Neural cell (in vitro differentiated cells): ENCODE measurements around the gene SLC66A2. TPM values are rescaled to one million over a fixed set of nuclear protein-coding genes. Genes with fewer than 3 reads are reported as not detected.

Source experiments
- H2AFZ ChIP-seq: fragments of 200-600, 300-800 bp; sonication (generic), shearing (Covaris generic); 2 replicates; pipeline ENCODE4 v1.6.0; 2014; ENCODE audit warnings: low read depth, mild to moderate bottlenecking, antibody characterized with exemption, low read length, moderate library complexity
- H3F3A ChIP-seq: fragments of 200-600 bp; shearing (Covaris generic); 2 replicates; pipeline ENCODE4 v1.6.1; 2016; ENCODE audit warnings: mild to moderate bottlenecking, moderate library complexity, mixed read lengths, antibody characterized with exemption, low read length; ENCODE audit not compliant: insufficient read depth, poor library complexity, severe bottlenecking
- H3K27ac ChIP-seq: fragments of 200-600, 300-800 bp; sonication (generic), shearing (Covaris generic); 2 replicates; pipeline ENCODE4 v1.5.1; 2014; ENCODE audit warnings: mild to moderate bottlenecking, low read length, moderate library complexity
- H3K27me3 ChIP-seq: fragments of 300-800, 200-600 bp; sonication (generic), shearing (Covaris generic); 2 replicates; pipeline ENCODE4 v1.6.0; 2014; ENCODE audit warnings: mild to moderate bottlenecking, low read depth, low read length, moderate library complexity; ENCODE audit not compliant: insufficient read depth
- H3K36me3 ChIP-seq: fragments of 300-800, 200-600 bp; sonication (generic), shearing (Covaris generic); 2 replicates; pipeline ENCODE4 v1.5.1; 2014; ENCODE audit warnings: mild to moderate bottlenecking, antibody characterized with exemption, low read length, moderate library complexity; ENCODE audit not compliant: insufficient read depth
- H3K4me2 ChIP-seq: fragments of 300-800, 200-600 bp; sonication (generic), shearing (Covaris generic); 2 replicates; pipeline ENCODE4 v1.6.0; 2014; ENCODE audit warnings: mild to moderate bottlenecking, low read length
- H3K4me3 ChIP-seq: fragments of 300-800, 200-600 bp; sonication (generic), shearing (Covaris generic); 2 replicates; pipeline ENCODE4 v1.5.1; 2014; ENCODE audit warnings: mild to moderate bottlenecking, low read length, moderate library complexity
- H3K79me2 ChIP-seq: fragments of 200-600 bp; shearing (Covaris generic); replicated peaks from 2 replicates; pipeline ENCODE4 v1.6.0; 2014; ENCODE audit warnings: mild to moderate bottlenecking, low read length, moderate library complexity; ENCODE audit not compliant: insufficient read depth
- H3K9ac ChIP-seq: fragments of 300-800, 200-600 bp; sonication (generic), shearing (Covaris generic); 2 replicates; pipeline ENCODE4 v1.6.1; 2016; ENCODE audit warnings: mild to moderate bottlenecking, low read length, mixed read lengths
- H3K9me2 ChIP-seq: fragments of 200-600 bp; shearing (Covaris generic); 2 replicates; pipeline ENCODE4 v1.6.1; 2016; ENCODE audit warnings: mild to moderate bottlenecking, low read length, mixed read lengths; ENCODE audit not compliant: insufficient read depth
- H3K9me3 ChIP-seq: fragments of 200-600, 300-800 bp; sonication (generic), shearing (Covaris generic); 2 replicates; pipeline ENCODE4 v1.6.1; 2016; ENCODE audit warnings: mild to moderate bottlenecking, mixed run types, low read length, moderate library complexity, mixed read lengths
- H4K20me1 ChIP-seq: fragments of 200-600 bp; shearing (Covaris generic); 2 replicates; pipeline ENCODE4 v1.6.1; 2016; ENCODE audit warnings: mild to moderate bottlenecking, mixed run types; ENCODE audit not compliant: insufficient read depth
- CTCF ChIP-seq: fragments of 450-650 bp; IDR thresholded peaks from 2 replicates; pipeline ENCODE4 v1.5.1; 2014; ENCODE audit warnings: antibody characterized with exemption, mild to moderate bottlenecking, moderate library complexity; ENCODE audit not compliant: poor library complexity, severe bottlenecking
- EP300 ChIP-seq: fragments of 450-650 bp; conservative IDR thresholded peaks from 2 replicates; pipeline ENCODE4 v1.6.1; 2014; ENCODE audit warnings: antibody characterized with exemption, mild to moderate bottlenecking, moderate library complexity; ENCODE audit not compliant: poor library complexity, severe bottlenecking
- EZH2 ChIP-seq: fragments of 200-600, 300-800 bp; shearing (Covaris generic), sonication (generic); IDR thresholded peaks from 2 replicates; pipeline ENCODE4 v1.6.1; 2014; ENCODE audit warnings: antibody characterized with exemption, low read length, borderline replicate concordance, mild to moderate bottlenecking; ENCODE audit not compliant: insufficient read depth, poor library complexity, severe bottlenecking
- MXI1 ChIP-seq: fragments of 450-650 bp; conservative IDR thresholded peaks from 2 replicates; pipeline ENCODE4 v1.6.1; 2014; ENCODE audit warnings: antibody characterized with exemption, mild to moderate bottlenecking; ENCODE audit not compliant: poor library complexity, severe bottlenecking
- POLR2AphosphoS5 ChIP-seq: IDR thresholded peaks from 2 replicates; pipeline ENCODE4 v1.6.1; 2012
- RAD21 ChIP-seq: fragments of 450-650 bp; conservative IDR thresholded peaks from 2 replicates; pipeline ENCODE4 v1.6.1; 2014; ENCODE audit warnings: antibody characterized with exemption, mild to moderate bottlenecking, moderate library complexity
- REST ChIP-seq: IDR thresholded peaks from 2 replicates; pipeline ENCODE4 v1.6.1; 2012; ENCODE audit warnings: borderline replicate concordance
- SMC3 ChIP-seq: fragments of 450-650 bp; conservative IDR thresholded peaks from 2 replicates; pipeline ENCODE4 v1.6.1; 2014; ENCODE audit warnings: antibody characterized with exemption, mild to moderate bottlenecking, moderate library complexity; ENCODE audit not compliant: poor library complexity
- TAF1 ChIP-seq: IDR thresholded peaks from 2 replicates; pipeline ENCODE4 v1.6.1; 2012; ENCODE audit warnings: low read depth
- polyA plus RNA-seq: library from polyadenylated mRNA; depleted of rRNA; stranded (reverse); fragments of >200 nt; gene quantifications from 2 replicates; pipeline ENCODE4 v1.2.3, GENCODE V29; 2014

Gene SLC66A2
- polyA plus RNA-seq, 1 donor from 2014 or later = 66.7 TPM

GRCh38 chr18:79923896-79924585, 27.4 kb downstream of the SLC66A2 start:
- Histone ChIP-seq H2AFZ (no peak overlapping the region), H3F3A (no peaks in the 10 kb centered on the region), H4K20me1 (no peaks in the 10 kb centered on the region), H3K9me3 (peaks cover 27% of the 10 kb centered on the region), H3K79me2 (peaks cover 5% of the 10 kb centered on the region), H3K27ac (no peak overlapping the region), H3K9ac (no peak overlapping the region), H3K36me3 (peaks cover 9% of the 10 kb centered on the region), H3K4me3 (no peak overlapping the region), H3K4me2 (no peak overlapping the region), H3K9me2 (no peaks in the 10 kb centered on the region), H3K27me3 (no peaks in the 10 kb centered on the region)
- TF ChIP-seq REST (no peak), CTCF (no peak), EZH2 (no peak), SMC3 (no peak), TAF1 (no peak), EP300 (no peak), RAD21 (no peak), POLR2AphosphoS5 (no peak), MXI1 (no peak)

- H2AFZ ChIP-seq = no peak overlapping the region
- H3K4me2 ChIP-seq = no peak overlapping the region
- no peak overlapping the region for H3K4me3 ChIP-seq
- H3K9me3 ChIP-seq = peaks cover 24% of the 10 kb centered on the region
- no peaks in the 10 kb centered on the region for H3K9me2 ChIP-seq
- TF ChIP-seq REST (no peak), POLR2AphosphoS5 (no peak), EP300 (no peak), CTCF (no peak), RAD21 (no peak), MXI1 (no peak), SMC3 (no peak), EZH2 (no peak), TAF1 (no peak)
- H3K79me2 ChIP-seq = no peaks in the 10 kb centered on the region
- H3K9ac ChIP-seq = no peak overlapping the region
- no peaks in the 10 kb centered on the region for H4K20me1 ChIP-seq
- no peak overlapping the region for H3K27ac ChIP-seq
- peaks cover 4% of the 10 kb centered on the region for H3K36me3 ChIP-seq
- H3F3A ChIP-seq = no peaks in the 10 kb centered on the region
- H3K27me3 ChIP-seq = no peaks in the 10 kb centered on the region
Measured at GRCh38 chr18:79922971-79923411, 28.5 kb downstream of the SLC66A2 start.
